Measurements from ENCODE around the gene BABAM1.
A peak's percentile ranks its signal among the peaks of the same experiment; 100 is the strongest.

BABAM1 gene

GRCh38 chr19:17303167-17303939 is 36.1 kb downstream of the BABAM1 start, which contains the start of gene ABHD8:
Gene ABHD8 (minus strand): TSS chr19:17303425. CDS start chr19:17301616, 1,809 bp downstream.
- peak; percentile 87 to 88 for DNase-seq (ENCODE audit: low read depth in 2 of 2)

DNA sequence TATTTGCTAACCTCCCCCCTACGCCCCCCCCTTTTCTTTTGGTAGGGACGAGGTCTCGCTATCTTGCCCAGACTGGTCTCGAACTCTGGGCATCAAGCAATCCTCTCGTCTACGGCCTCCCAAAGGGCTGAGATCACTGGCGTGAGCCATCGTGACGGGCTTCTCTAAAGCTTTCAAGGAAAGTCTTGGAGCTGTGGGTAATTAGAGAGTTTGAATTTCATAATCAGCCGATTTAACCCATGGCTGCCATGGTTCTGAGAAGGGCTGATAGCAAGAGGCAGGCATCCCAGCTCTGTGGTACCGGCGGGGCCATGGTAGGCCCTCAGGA is 36.7 kb downstream of the BABAM1 start:
- no peak for DNase-seq (ENCODE audit: low read depth in 2 of 2)

GRCh38 chr19:17304386-17305215 is 37.4 kb downstream of the BABAM1 start:
- DNase-seq (ENCODE audit: low read depth in 2 of 2) = no peak

DNA sequence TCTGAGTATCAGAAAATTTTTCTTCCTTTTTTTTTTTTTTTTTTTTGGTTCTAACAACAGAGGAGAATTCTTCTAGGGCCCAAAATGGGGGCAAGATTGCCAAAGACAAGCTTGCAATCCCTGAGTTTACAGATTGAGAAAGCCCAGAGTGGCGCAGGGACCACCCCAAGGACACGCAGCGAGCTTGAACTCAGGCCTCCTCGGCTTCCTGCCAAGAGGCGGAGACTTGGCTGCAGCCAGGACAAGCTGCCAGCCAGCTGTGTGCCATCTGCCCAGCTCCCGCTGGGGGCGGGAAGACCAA is 37.9 kb downstream of the BABAM1 start:
- no peak for DNase-seq (ENCODE audit: low read depth in 2 of 2)

DNA sequence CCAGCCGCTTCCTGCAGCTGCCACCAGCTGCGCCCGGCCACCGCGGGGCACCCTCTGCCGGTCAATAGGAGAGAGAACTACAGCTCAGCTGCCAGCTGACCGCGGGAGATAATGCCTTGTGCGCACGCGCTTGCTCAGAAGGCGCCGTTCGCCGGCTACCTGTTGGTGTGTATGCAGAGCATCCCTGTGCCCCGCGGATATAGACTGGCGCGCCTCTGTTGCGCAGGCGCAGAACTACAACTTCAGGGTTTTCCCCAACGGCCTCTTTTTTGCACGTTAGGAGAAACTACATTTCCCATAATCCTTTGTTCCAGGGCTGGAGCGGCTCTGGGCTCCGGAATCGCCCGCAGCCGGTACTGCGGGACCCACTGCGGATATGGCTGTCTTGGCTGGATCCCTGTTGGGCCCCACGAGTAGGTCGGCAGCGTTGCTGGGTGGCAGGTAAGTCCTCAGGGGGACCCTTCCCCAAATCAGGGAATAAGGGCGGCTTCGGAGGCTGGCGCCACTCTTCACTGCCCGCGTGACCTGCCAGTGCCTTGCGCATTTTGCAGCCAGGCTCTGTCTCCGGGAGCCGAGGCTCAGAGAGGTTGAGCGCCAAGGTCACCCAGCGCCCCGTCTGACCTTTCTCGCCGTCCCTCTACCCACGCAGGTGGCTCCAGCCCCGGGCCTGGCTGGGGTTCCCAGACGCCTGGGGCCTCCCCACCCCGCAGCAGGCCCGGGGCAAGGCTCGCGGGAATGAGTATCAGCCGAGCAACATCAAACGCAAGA is 38.5 kb downstream of the BABAM1 start, which contains the start of gene MRPL34:
Gene MRPL34, plus strand, starts transcription at position 356 of the 768 bp plus-strand sequence. Its CDS starts 21 bp downstream, at position 377.
- DNase-seq (ENCODE audit: low read depth in 2 of 2) = peak; percentile 91 to 92

GRCh38 chr19:17306285-17306714 is 39.1 kb downstream of the BABAM1 start:
- no peak for DNase-seq (ENCODE audit: low read depth in 2 of 2)

DNA sequence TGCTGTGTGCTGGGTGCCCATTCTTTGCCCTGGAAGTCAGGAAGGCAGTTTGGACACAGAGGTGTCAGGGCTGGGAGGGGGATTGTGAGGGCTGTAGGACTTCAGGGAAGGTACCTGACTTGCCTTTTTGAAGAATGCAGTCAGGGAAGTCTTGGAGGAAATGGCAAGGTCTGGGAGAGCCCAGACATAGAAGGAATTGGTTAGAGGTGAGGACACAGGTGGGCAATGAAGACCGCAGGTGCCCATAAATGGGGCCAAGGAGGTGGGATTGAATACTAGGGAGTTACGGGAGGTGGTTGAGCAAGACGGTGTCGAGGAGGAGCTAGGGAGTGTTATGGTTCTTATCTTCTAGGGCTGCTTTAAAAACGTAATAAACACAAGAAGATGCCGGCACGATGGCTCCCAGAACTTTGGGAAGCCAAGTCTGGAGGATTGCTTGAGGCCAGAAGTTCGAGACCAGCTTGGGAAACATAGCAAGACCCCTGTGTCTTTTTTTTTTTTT is 40.7 kb downstream of the BABAM1 start:
- DNase-seq (ENCODE audit: low read depth in 2 of 2) = no peak

- peak; percentile 99 to 100 for DNase-seq (ENCODE audit: low read depth in 2 of 2)
Observed at GRCh38 chr19:17309198-17309964, 42.1 kb downstream of the BABAM1 start, which contains the start of gene DDA1. Gene DDA1 (plus strand): TSS chr19:17309563. CDS start chr19:17309655, 92 bp downstream.

- DNase-seq (ENCODE audit: low read depth in 2 of 2) = no peak
Observed at GRCh38 chr19:17309965-17310461, 42.8 kb downstream of the BABAM1 start.

GRCh38 chr19:17311455-17312188 is 44.4 kb downstream of the BABAM1 start:
- DNase-seq (ENCODE audit: low read depth in 2 of 2) = no peak

DNA sequence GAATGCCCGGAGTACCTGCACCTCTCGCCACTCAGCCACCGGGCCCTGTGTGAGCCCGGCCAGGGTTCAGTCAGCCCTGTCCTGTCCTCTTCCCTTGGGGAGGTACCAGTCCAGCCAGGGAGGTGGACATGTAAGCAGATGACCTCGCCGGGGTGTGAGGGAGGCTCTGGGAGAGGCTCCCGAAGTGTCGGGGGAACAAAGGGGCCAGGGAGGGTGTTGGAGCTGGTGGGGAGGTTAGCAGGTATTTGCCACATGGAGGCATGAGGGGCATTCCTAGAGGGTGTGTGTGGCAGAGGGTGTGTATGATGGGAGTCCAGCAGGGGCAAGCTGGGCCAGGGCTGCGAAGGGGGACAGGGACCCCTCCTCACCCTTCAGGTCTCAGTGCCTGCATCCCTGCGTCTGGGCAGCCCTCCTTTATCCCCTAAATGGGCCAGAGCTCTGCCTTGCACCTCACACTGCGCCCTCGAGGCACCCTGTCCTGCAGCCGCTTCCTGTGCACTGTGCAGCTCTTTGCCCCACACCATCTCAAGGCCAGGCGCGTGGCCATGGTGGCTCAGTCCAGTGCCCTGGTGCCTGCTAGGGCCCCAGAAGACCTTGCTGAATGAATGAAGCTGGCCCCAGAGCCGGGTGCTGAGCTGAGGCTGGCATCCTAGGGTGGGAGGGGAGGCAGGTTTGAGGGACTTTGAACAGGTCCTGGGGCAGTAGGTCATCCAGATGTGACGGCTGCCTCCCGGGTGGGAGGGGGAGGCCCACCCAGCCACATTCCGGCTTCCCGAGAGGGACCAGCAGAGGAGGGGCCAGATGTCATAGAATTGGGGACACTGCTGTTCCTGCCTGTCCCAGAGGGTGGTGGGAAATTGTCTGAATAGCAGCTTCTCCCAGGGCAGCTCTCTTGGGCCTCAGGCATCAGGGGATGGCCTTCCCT is 45.2 kb downstream of the BABAM1 start:
- no peak for DNase-seq (ENCODE audit: low read depth in 2 of 2)

- no peak for DNase-seq (ENCODE audit: low read depth in 2 of 2)
Observed at GRCh38 chr19:17314007-17314593, 46.9 kb downstream of the BABAM1 start.

DNA sequence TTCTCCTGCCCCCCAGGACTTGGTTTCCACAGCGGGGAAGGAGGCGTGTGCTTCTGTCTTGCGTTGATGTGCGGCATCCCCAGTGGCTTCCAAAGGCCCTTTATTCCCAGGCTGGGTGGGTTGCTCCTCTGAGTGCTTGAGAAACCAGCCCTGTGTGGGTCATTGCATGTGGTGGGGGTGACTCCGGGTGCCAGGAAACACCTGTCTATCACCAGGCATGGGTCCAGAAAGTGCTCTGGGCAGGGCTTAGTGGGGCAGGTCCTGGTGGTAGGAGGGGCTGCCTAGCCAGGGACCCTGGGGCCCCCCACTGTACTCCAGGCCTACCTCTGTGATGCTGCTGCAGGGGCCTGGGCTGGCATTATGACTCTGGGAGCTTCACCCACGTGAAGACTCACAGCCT is 51.7 kb downstream of the BABAM1 start:
- no peak for DNase-seq (ENCODE audit: low read depth in 2 of 2)

DNA sequence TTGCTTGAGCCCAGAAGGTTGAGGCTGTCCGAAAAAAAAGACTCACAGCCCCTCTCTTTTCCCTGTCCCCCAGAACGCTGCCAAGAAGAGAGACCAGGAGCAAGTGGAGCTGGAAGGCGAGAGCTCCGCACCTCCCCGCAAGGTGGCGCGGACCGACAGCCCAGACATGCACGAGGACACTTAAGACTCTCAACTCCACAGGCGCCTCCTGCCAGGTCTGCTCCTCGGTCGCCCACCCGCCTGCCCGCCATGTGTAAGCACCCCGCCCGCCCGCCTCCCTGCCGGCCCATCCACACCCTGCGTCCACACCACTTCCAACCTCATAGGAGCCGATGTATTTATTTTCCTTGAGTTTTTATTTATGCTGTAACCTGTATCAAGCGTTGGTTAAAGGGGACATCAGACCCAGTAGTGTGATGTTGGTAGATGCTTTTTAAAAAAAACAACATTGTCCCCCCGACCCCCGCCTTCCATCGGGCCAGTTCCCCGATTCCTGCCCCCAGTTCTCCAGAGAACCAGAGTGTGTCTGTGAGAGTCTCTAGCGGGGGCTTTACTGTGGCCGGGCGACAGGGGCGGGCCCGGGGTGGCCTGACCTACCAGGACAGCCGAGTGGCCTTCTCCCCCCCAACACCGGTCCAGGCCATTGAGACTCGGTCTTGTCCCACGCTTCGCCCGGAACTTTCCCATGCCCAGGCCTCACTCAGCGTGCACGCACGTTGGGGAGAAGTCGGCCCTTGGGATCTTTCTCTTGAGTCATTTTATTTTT is 52.4 kb downstream of the BABAM1 start:
- no peak for DNase-seq (ENCODE audit: low read depth in 2 of 2)

DNA sequence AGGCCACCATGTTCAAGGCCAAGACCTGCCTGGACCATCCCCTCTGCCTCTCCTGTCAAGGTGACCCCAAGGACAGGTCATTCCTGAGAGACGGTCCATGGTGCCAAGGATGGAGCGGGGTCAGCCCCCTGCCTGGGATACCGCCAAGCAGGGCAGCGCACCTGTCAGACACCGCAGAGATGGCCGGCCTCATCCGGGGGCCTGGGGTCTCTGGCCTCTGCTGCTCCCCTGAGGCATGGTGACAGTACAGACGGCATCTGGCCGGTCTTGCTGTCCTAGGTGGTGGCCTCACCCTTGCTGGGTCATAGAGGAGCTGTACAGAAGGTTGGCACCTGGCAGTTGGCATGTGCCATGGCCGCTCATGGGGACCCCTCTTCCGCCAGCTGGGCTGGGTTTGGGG is 53.2 kb downstream of the BABAM1 start:
- DNase-seq (ENCODE audit: low read depth in 2 of 2) = no peak

- no peak for DNase-seq (ENCODE audit: low read depth in 2 of 2)
Observed at GRCh38 chr19:17321655-17322489, 54.6 kb downstream of the BABAM1 start.

DNA sequence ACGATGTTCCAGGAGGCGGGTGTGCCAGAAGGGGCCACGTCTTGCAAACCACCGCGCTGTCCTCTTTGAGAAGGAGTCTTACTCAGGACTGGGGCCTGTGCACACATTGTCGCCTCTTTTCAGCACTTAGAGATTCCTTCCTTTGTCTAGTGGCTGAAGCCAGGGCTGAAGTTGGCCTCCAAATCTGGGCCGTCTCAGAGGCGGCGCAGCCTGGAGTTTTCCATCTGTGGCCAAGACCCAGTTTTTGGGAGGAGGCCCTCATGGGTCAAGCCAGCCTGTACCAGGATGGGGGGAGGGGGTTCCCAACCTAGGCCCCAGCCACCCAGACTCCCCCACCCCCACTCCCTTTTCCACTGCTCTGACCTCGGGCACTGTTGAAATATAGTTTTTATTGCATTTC is 55.6 kb downstream of the BABAM1 start:
- DNase-seq (ENCODE audit: low read depth in 2 of 2) = no peak
